Lower leg skin (tissue), 3 donors: ENCODE measurements around the gene CAMK1.

Source experiments
- POLR2A ChIP-seq, 2 donors: fragments of 450-650 bp; IDR thresholded peaks; one replicate each; pipeline ENCODE4 v1.6.1; 2016 to 2017; ENCODE audit warnings: antibody characterized with exemption in 2 of 2, mild to moderate bottlenecking in 1 of 2, moderate library complexity in 1 of 2
- TF ChIP-seq, protein P1 (sequence below), 3 donors: fragments of 450-650 bp; IDR thresholded peaks; one replicate each; pipeline ENCODE4 v1.5.1; 2016; ENCODE audit warnings: antibody characterized with exemption in 3 of 3, mild to moderate bottlenecking in 3 of 3, moderate library complexity in 2 of 3

DNA sequence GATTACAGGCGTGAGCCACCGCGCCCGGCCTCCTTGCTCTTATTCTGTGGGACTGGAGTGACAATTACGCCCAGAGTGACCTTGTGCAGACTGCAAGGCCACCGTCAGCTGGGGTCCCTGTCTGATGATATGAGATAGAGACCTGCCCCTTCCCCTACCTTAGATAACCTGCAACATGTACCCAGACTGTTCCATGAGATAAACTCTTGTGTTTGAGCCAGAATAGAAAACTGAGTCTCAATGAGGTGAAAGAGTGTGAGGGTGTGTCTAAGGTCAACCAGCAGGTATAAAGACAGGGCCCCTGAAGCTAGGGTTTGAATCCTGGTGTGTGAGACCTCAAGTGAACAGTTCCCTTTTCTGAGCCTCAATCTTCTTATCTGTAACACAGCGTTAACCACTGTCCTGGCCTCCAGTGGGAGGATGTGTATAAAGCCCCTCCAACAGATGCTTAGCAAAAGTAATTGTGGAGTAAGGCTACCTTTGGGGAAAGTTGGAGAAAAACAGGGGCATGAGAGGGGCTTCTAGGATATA is 16.5 kb upstream of the CAMK1 start:
- TF ChIP-seq, protein P1, sequence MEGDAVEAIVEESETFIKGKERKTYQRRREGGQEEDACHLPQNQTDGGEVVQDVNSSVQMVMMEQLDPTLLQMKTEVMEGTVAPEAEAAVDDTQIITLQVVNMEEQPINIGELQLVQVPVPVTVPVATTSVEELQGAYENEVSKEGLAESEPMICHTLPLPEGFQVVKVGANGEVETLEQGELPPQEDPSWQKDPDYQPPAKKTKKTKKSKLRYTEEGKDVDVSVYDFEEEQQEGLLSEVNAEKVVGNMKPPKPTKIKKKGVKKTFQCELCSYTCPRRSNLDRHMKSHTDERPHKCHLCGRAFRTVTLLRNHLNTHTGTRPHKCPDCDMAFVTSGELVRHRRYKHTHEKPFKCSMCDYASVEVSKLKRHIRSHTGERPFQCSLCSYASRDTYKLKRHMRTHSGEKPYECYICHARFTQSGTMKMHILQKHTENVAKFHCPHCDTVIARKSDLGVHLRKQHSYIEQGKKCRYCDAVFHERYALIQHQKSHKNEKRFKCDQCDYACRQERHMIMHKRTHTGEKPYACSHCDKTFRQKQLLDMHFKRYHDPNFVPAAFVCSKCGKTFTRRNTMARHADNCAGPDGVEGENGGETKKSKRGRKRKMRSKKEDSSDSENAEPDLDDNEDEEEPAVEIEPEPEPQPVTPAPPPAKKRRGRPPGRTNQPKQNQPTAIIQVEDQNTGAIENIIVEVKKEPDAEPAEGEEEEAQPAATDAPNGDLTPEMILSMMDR (IDR thresholded peaks at IDR 0.05) = no peak
- no peak for TF ChIP-seq POLR2A (IDR thresholded peaks at IDR 0.05)
